Skeletal muscle tissue (tissue), 4 donors: ENCODE results near the gene OLR1. TPM values are rescaled to one million over a fixed set of nuclear protein-coding genes. Genes with fewer than 3 reads are reported as not detected.

Source experiments
- H3K27ac ChIP-seq: one replicate; pipeline ENCODE4 v1.7.0; 2013; ENCODE audit warnings: mild to moderate bottlenecking, low read depth, low read length, inconsistent platforms
- H3K27me3 ChIP-seq, 3 donors: one replicate each; pipeline ENCODE4 v1.7.0; 2013; ENCODE audit warnings: low read length in 3 of 3; ENCODE audit not compliant: control insufficient read depth in 3 of 3, insufficient read depth in 3 of 3
- H3K36me3 ChIP-seq, 3 donors: one replicate each; pipeline ENCODE4 v1.7.0; 2013; ENCODE audit warnings: low read length in 3 of 3; ENCODE audit not compliant: control insufficient read depth in 3 of 3, insufficient read depth in 3 of 3
- H3K4me1 ChIP-seq, 3 donors: one replicate each; pipeline ENCODE4 v1.7.0; 2013; ENCODE audit warnings: low read length in 3 of 3, mild to moderate bottlenecking in 3 of 3; ENCODE audit not compliant: control insufficient read depth in 3 of 3, insufficient read depth in 3 of 3
- H3K4me3 ChIP-seq, 3 donors: one replicate each; pipeline ENCODE4 v1.7.0; 2013; ENCODE audit warnings: low read length in 3 of 3
- H3K9ac ChIP-seq, 3 donors: one replicate each; pipeline ENCODE4 v1.7.0; 2013; ENCODE audit warnings: low read length in 3 of 3, mild to moderate bottlenecking in 3 of 3, moderate library complexity in 2 of 3, low read depth in 1 of 3
- H3K9me3 ChIP-seq, 3 donors: one replicate each; pipeline ENCODE4 v1.7.0; 2013; ENCODE audit warnings: low read length in 3 of 3; ENCODE audit not compliant: control insufficient read depth in 3 of 3
- total RNA-seq: library from RNA; depleted of rRNA; stranded (reverse); fragments of >200 nt; gene quantifications from one replicate; pipeline ENCODE4 v1.2.3, GENCODE V29; 2014
- donor health status: Osteomylitis.

OLR1 gene
- total RNA-seq, 1 donor from 2014 or later: not detected

DNA sequence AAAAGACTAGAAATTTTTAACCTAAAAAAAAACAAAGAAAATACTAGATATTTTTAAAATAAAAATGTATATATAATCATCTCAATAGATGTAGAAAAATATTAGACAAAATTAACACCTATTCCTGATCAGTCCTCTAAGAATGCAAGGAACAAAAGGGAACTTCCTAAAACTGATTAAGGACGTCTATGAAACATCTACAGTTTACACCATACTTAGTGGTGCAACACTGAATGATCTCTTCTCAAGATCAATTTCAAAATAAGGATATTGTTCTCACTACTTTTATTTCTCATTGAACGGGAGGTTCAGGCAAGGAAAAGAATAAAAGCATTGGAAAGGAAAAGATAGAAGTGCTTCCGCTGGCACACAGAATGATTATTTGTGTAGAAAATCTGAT, 16.0 kb downstream of the OLR1 start:
- Histone ChIP-seq H3K36me3 (no peaks in the 10 kb centered on the region), H3K27me3 (no peaks in the 10 kb centered on the region), H3K4me3 (no peak overlapping the region)

DNA sequence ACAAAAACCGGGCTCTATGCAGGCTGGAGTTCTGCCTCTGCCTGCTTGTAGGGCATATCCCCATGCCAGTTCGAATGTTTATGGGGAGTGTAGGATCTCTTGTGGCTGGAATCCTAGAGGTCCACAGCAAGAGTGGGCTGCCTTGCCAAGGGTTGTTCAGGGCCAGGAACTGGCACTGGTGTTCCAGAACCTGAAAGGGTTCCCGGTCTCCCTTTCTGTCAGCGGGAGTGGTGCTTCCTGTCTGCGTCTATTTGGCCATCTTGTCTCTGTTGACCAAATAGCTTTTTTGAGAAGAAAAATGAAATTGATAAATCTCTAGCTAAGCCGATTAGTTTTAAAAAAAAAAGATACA, 17.8 kb downstream of the OLR1 start:
- Histone ChIP-seq H3K27me3 (no peaks in the 10 kb centered on the region), H3K27ac (peak overlapping the region; percentile 77), H3K4me1 (peaks cover 8 to 11% (median 9%) of the 10 kb centered on the region in 3 donors), H3K9me3 (no peaks in the 10 kb centered on the region), H3K36me3 (no peaks in the 10 kb centered on the region), H3K9ac (peak overlapping the region; percentile 83 to 92 (median 91)), H3K4me3 (peak overlapping the region; percentile 74 to 89 (median 79))

More for the DNA sequence above, 16.0 kb downstream of the OLR1 start:
- no peaks in the 10 kb centered on the region for H3K9me3 ChIP-seq
- no peak overlapping the region for H3K27ac ChIP-seq
- H3K9ac ChIP-seq: no peak overlapping the region
- peaks cover 8 to 11% (median 9%) of the 10 kb centered on the region in 3 donors for H3K4me1 ChIP-seq

DNA sequence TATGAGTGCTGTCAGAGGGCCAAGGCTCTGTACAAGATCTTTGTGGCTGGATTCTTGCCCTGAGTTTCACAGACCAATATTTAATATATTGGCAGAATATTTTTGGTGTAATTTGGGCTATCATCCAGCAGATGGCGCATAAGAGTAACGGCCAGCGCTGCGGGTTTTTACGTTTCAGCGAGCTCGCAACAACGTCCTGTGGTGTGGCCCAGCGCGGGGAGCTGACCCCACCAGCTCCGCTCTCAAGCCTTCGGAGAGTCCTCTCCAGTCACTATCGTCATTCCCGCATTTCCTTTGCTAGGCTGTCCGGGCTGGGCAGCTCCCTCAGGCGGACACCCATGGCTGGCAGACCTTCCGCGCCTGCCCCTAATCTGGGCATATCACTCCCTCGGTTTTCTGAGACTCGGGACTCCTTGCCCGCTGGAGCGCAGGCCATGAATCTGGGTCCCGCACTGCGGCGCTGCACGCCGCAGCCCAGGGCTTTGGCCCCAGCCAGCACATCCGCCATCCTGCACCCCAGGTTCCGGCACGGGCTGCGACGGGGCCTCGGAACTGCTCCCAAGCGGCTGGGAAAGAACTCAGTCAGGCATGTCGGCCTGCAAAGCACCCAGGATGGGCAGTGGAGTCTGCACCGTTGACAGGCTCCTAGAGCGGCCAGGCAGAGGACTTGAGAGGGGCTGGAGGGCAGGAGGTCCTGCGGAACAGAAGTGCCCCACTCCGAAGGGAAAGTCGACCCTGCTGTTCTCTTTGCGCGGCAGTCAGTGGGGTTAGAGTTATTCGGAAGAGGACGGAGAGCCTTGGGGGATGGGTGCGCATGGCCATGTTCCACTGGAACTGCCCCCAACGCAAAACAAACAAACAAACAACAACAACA, 18.4 kb downstream of the OLR1 start:
- H3K27me3 ChIP-seq: no peaks in the 10 kb centered on the region
- H3K9me3 ChIP-seq: no peaks in the 10 kb centered on the region
- no peaks in the 10 kb centered on the region for H3K36me3 ChIP-seq
- peak overlapping the region; percentile 83 to 92 (median 91) for H3K9ac ChIP-seq
- peaks cover 8 to 11% (median 9%) of the 10 kb centered on the region in 3 donors for H3K4me1 ChIP-seq
- peak overlapping the region; percentile 74 to 89 (median 79) for H3K4me3 ChIP-seq
- peak overlapping the region; percentile 77 for H3K27ac ChIP-seq

DNA sequence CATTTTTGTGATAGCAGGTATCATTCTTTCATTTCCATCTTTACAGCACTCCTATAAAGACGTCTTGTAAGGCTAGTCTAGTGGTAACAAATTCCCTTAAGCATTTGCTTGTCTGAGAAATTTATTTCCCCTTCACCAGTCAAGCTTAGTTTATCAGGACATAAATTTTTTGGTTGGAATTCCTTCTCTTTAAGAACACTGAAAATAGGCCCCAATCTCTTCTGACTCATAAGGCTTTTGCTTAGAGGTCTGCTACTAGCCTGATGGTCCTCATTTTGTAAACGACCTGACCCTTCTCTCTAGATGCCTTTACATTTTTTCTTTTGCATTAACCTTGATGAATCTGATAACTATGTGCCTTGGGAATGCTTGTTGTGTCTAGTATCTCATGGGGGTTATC, 20.3 kb downstream of the OLR1 start:
- H3K9me3 ChIP-seq: no peaks in the 10 kb centered on the region
- H3K4me1 ChIP-seq: peaks cover 8 to 11% (median 9%) of the 10 kb centered on the region in 3 donors
- H3K4me3 ChIP-seq: no peak overlapping the region
- H3K36me3 ChIP-seq: no peaks in the 10 kb centered on the region
- H3K27me3 ChIP-seq: no peaks in the 10 kb centered on the region
- no peak overlapping the region for H3K9ac ChIP-seq
- H3K27ac ChIP-seq: no peak overlapping the region

DNA sequence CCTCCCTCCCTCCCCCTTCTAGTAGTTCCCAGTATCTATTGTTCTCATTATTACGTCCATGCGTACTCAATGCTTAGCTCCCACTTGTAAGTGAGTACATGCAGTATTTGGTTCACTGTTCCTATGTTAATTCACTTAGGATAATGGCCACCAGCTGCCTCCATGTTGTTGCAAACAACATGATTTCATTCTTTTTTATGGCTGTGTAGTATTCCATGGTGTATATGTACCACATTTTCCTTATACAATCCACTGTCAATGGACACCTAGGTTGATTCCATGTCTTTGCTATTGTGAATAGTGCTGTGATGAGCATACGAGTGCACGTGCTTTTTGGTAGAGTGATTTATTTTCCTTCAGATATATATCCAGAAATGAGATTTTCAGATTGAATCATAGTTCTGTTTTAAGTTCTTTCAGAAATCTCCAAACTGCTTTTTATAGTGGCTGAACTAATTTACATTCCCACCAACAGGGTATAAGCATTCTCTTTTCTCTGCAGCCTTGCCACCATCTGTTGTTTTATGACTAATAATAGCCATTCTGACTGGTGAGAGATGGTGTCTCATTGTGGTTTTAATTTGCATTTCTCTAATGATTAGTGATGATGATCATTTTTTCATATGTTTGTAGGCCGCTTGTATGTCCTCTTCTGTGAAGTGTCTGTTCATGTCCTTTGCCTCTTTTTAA, 24.1 kb downstream of the OLR1 start:
- H3K9me3 ChIP-seq: no peaks in the 10 kb centered on the region
- no peak overlapping the region for H3K27ac ChIP-seq
- H3K4me3 ChIP-seq: no peak overlapping the region
- H3K9ac ChIP-seq: no peak overlapping the region
- no peaks in the 10 kb centered on the region for H3K27me3 ChIP-seq
- no peaks in the 10 kb centered on the region for H3K36me3 ChIP-seq
- H3K4me1 ChIP-seq: peaks cover 0 to 5% (median under 1%) of the 10 kb centered on the region in 3 donors

DNA sequence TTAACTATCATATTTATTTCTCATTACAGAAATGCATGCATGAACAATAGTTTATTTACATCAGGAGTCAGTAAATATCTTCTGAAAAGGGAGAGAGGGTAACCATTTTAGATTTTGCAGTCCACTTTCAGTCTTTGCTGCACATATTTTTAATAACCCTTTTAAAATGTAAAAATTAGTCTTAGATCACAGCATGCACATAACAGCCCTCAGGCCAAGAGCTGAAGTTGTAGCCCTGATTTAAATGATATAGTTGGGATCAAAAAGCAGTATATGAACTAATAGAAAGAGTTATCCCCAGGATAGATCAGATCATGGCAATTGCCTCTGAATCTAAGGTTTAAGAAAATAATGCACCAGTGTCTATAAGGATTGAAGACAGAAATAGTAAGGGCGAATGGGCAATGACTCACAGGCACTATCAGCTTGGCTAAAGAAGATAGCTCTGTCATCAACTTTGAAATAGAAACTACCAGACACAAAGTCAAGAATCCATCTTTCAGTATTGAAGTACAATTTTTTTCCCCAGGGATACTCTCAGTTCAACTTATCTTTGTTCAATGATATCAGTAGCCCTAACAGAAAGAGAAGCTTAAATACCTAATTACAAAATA, 28.8 kb downstream of the OLR1 start:
- Histone ChIP-seq H3K4me3 (no peak overlapping the region), H3K27ac (no peak overlapping the region)

DNA sequence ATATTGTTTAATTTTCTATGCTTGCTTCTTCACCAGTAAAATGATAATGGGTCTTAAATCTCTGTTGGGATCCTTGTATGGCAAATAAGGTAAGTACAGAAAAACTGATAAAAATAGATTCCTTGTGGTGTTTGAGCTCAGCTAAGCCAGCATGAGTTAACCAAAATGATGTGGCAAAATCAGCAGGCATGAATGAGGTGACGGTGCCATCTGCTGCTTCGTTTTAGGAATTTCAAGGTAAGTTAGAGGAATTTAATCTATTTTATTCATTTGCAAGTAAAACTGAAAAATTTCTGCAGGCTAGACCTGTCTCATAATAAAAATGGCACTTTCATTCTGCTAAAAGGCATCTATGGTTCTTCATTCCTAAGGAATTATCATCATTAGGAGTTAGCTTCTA, 31.9 kb downstream of the OLR1 start:
- H3K36me3 ChIP-seq: no peaks in the 10 kb centered on the region
- no peak overlapping the region for H3K4me3 ChIP-seq
- no peaks in the 10 kb centered on the region for H3K9me3 ChIP-seq
- H3K27me3 ChIP-seq: no peaks in the 10 kb centered on the region
- no peak overlapping the region for H3K27ac ChIP-seq
- no peak overlapping the region for H3K9ac ChIP-seq
- H3K4me1 ChIP-seq: peaks cover 0 to 7% (median 0%) of the 10 kb centered on the region in 3 donors

More for the DNA sequence above, 28.8 kb downstream of the OLR1 start:
- Histone ChIP-seq H3K9ac (no peak overlapping the region), H3K4me1 (peaks cover 0 to 7% (median 0%) of the 10 kb centered on the region in 3 donors), H3K36me3 (no peaks in the 10 kb centered on the region), H3K27me3 (no peaks in the 10 kb centered on the region), H3K9me3 (no peaks in the 10 kb centered on the region)

DNA sequence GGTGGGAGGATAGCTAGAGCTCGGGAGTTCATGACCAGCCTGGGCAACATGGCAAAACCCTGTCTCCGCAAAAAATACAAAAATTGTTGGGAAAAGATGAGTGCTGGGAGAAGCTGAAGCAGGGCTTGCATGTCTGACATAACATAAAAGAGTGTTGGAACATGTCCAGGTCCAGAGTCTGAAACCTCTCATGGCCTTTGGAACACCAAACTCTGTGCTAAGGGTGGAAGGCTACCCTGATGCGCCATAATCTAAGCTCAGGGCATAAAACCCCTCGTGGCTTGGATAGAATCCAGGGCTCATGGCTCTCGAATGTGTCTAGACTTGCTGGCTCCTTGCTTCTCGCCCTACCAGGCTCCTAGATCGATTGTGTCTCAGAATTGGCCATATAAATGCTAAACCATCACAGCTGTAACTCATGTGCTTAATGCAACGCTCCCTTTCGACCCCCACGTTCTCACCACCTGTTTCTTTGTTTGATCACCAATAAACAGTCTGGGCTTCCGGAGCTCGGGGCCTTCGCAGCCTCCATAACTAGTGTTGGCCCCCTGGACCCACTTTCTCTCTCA, 35.2 kb downstream of the OLR1 start:
- no peaks in the 10 kb centered on the region for H3K4me1 ChIP-seq
- H3K36me3 ChIP-seq: no peaks in the 10 kb centered on the region
- no peaks in the 10 kb centered on the region for H3K9me3 ChIP-seq
- H3K4me3 ChIP-seq: no peak overlapping the region
- H3K27me3 ChIP-seq: no peaks in the 10 kb centered on the region
- H3K27ac ChIP-seq: no peak overlapping the region
- H3K9ac ChIP-seq: no peak overlapping the region

DNA sequence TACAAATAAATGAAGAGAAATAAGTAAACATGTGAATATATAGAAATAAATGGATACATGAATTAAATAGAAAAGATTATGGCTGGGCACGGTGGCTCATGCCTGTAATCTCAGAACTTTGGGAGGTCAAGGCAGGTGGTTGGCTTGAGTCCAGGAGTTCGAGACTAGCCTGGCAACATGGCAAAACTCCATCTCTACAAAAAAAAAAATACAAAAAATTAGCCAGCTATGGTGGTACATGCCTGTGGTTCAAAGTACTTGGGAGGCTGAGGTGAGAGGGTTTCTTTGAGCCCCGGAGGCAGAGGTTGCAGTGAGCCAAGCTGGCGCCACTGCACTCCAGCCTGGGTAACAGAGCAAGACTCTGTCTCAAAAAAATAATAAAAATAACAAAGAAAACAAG, 36.8 kb downstream of the OLR1 start:
- no peaks in the 10 kb centered on the region for H3K36me3 ChIP-seq
- no peaks in the 10 kb centered on the region for H3K4me1 ChIP-seq
- H3K4me3 ChIP-seq: no peak overlapping the region
- no peaks in the 10 kb centered on the region for H3K27me3 ChIP-seq
- H3K9ac ChIP-seq: no peak overlapping the region
- no peak overlapping the region for H3K27ac ChIP-seq
- no peaks in the 10 kb centered on the region for H3K9me3 ChIP-seq
